Activated CD4-positive, alpha-beta memory T cell treated with anti-CD3 and anti-CD28 coated beads for 36 hours (primary cell): Measurements from ENCODE around the gene IRF1. TPM values are rescaled to one million over a fixed set of nuclear protein-coding genes. Genes with fewer than 3 reads are reported as not detected.
A peak's percentile ranks its signal among the peaks of the same experiment; 100 is the strongest.

ENCODE experiments used
- CTCF ChIA-PET: fragments of 350-600 bp; sonication (Branson Sonifier 250); formaldehyde crosslinking; loops from one replicate; lab custom pipeline; 2021; ENCODE audit warnings: antibody characterized with exemption, inconsistent platforms; lab: Charles Lee
- POLR2A ChIA-PET: fragments of 350-600 bp; sonication (Branson Sonifier 250); formaldehyde crosslinking; loops from one replicate; lab custom pipeline; 2021; ENCODE audit warnings: antibody characterized with exemption; lab: Charles Lee
- DNase-seq: peaks from one replicate; pipeline ENCODE4 v3.0.0-alpha.2; 2020
- H3K27ac Mint-ChIP-seq: one replicate; pipeline ENCODE4 v1.8.0; 2021; ENCODE audit warnings: mixed read lengths
- H3K27me3 Mint-ChIP-seq: one replicate; pipeline ENCODE4 v1.8.0; 2021; ENCODE audit warnings: mixed read lengths
- H3K36me3 Mint-ChIP-seq: one replicate; pipeline ENCODE4 v1.8.0; 2021; ENCODE audit warnings: mixed read lengths
- H3K4me1 Mint-ChIP-seq: one replicate; pipeline ENCODE4 v1.8.0; 2021; ENCODE audit warnings: low read depth, mixed read lengths
- H3K4me3 Mint-ChIP-seq: one replicate; pipeline ENCODE4 v1.8.0; 2021; ENCODE audit warnings: mild to moderate bottlenecking, mixed read lengths
- H3K9me3 Mint-ChIP-seq: one replicate; pipeline ENCODE4 v1.8.0; 2021; ENCODE audit warnings: mixed read lengths
- intact Hi-C: fragments of 100-400 bp; cut with micrococcal nuclease; formaldehyde crosslinking; loops from one replicate; pipeline ENCODE4 v1.15.1; 2023
- total RNA-seq, 2 experiments: library from RNA; stranded (reverse); gene quantifications; one replicate each; pipeline ENCODE4 v1.2.3, GENCODE V29; 2021

The IRF1 gene
- total RNA-seq, 2 experiments from 2014 or later: 104 to 106 TPM

DNA sequence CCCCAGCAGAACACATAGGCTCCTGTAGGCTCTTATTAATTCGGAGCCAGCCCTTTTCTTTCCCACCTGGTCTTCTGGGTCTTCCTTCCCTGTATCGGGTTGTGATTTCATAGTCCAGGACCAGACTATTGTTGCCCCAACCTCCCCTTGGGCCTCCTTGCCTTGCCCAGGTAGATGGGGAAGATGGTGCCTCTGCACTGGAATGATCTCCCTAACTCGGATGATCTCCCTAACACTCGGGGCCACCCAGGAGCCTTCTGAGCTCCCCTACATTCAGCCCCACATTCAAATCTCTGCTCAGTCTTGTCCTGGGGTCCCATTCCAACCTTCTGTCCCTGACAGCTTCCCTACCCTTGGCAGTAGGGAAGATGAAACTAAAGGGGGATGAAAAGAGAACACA, 2.7 kb upstream of the IRF1 start:
- DNase-seq: no peak
- CTCF ChIA-PET: interaction anchor here (0.7 kb wide), 2 partner anchors 9 to 75 kb away, joined by 3 read pairs; no protein-coding TSS in a partner anchor
- Mint-ChIP-seq H3K4me3 (no peak overlapping the region), H3K4me1 (peaks cover 51% of the 10 kb centered on the region), H3K9me3 (no peaks in the 10 kb centered on the region), H3K27ac (peak overlapping the region; percentile 98), H3K27me3 (no peaks in the 10 kb centered on the region), H3K36me3 (peaks cover 21% of the 10 kb centered on the region)
- intact Hi-C loops: loop anchor here (10.0 kb wide), 2 partner anchors 858 to 948 kb away; partner anchors contain the start of gene RAPGEF6
- POLR2A ChIA-PET: interaction anchor here (0.6 to 7.1 kb wide), 4 partner anchors 9 to 82 kb away, joined by 3 to 101 read pairs (median 4); no protein-coding TSS in a partner anchor

DNA sequence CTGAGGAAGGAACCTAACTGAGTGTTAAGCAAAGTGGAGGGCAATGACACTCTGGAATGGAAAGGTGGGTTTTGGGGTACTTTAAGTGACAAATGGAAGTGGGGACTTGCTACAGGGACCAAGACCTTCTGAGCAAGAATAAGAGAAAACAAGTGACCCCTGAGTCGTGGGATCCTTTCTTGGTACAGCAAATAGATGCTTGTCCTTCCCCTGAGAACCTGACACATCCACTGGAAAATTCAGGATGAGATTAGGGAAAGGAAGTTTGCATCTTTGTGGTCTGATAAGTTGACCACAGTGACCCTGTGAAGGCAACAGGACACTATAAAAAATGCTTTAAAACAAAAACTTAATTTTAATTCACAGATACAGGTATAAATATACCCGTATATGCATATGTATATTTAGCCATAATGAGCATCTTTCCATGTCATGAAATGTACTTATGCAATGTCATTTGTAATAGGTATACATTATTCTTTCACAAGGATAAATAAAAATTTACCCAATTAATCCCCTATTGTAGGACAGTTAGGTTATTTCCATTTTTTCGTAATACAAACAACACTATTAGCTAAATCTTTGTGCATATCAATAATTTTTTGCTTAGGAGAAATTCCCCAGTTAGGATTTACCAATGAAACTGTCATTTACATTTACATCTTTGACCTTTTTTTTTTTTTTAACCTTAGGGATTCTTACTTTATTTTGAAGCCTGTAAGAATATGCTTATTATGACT, 2.0 kb upstream of the IRF1 start:
- Mint-ChIP-seq H3K4me3 (peak overlapping the region; percentile 84), H3K27me3 (no peaks in the 10 kb centered on the region), H3K9me3 (no peaks in the 10 kb centered on the region), H3K27ac (peak overlapping the region; percentile 99), H3K36me3 (peaks cover 28% of the 10 kb centered on the region), H3K4me1 (peaks cover 53% of the 10 kb centered on the region)
- ChIA-PET CTCF (interaction anchor here (0.6 to 7.0 kb wide), 8 partner anchors 8 to 82 kb away, joined by 3 to 40 read pairs (median 6); no protein-coding TSS in a partner anchor), POLR2A (interaction anchor here (0.6 to 15.2 kb wide), 9 partner anchors 6 to 82 kb away, joined by 3 to 361 read pairs (median 94); no protein-coding TSS in a partner anchor)
- no peak for DNase-seq
- intact Hi-C loops: loop anchor here (10.0 kb wide), 2 partner anchors 858 to 948 kb away; partner anchors contain the start of gene RAPGEF6

DNA sequence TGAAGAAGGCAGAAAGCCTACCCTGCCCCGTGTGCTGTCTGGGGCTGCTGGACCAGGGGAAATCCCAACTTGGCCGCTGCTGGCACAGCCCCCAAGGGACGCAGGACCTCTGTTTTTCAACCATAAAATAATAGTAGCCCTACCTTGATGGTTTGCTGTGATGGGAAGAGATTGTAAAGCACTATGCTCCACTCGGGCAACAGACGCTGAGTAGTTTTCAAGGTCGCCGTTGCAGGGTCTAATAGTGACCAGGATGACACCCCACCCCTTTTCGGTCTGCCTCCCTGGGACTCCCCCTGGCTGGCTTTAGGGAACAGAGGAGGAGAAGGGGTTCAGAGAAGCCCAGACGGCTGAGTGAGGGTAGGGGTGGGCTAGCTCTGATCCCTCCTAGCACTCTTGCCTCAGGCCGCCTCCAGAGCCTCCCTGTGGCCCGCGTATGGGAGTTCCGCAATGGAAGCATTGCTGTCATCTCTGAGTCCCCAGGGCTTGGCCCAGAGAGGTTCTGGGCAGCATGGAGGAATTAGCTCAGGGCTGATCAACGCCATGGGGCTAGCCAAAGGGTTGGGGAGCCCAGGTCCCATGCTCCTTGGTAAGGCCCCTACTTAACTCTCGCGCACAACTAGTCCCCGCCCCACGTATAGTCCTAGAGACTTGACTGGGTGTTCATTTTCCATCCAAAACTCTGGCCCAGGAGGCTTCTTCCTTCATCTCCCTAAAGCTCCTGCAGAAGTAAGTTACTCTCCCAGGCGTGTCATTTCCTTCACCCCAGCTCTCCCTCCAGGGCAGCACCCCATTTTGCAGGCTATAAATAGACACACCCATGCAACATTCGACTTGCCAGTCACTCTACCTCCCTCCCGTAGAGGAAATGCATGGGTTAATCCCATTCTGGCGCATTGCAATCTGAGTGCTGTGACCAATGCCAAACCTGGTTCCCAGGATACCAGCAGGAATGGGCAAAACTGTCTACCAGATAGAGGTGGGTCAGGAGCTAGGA, 1.1 kb upstream of the IRF1 start:
- peak; percentile 58 for DNase-seq
- intact Hi-C loops: loop anchor here (10.0 kb wide), 2 partner anchors 857 to 947 kb away; partner anchors contain the start of gene RAPGEF6
- Mint-ChIP-seq H3K27me3 (no peaks in the 10 kb centered on the region), H3K9me3 (no peaks in the 10 kb centered on the region), H3K27ac (peak overlapping the region; percentile 99), H3K4me1 (peaks cover 57% of the 10 kb centered on the region), H3K4me3 (peak overlapping the region; percentile 84), H3K36me3 (peaks cover 37% of the 10 kb centered on the region)
- POLR2A ChIA-PET: interaction anchor here (1.0 to 15.2 kb wide), 16 partner anchors 6 to 246 kb away, joined by 3 to 361 read pairs (median 14); no protein-coding TSS in a partner anchor
- CTCF ChIA-PET: interaction anchor here (1.0 to 7.0 kb wide), 12 partner anchors 9 to 253 kb away, joined by 3 to 40 read pairs (median 10); no protein-coding TSS in a partner anchor

DNA sequence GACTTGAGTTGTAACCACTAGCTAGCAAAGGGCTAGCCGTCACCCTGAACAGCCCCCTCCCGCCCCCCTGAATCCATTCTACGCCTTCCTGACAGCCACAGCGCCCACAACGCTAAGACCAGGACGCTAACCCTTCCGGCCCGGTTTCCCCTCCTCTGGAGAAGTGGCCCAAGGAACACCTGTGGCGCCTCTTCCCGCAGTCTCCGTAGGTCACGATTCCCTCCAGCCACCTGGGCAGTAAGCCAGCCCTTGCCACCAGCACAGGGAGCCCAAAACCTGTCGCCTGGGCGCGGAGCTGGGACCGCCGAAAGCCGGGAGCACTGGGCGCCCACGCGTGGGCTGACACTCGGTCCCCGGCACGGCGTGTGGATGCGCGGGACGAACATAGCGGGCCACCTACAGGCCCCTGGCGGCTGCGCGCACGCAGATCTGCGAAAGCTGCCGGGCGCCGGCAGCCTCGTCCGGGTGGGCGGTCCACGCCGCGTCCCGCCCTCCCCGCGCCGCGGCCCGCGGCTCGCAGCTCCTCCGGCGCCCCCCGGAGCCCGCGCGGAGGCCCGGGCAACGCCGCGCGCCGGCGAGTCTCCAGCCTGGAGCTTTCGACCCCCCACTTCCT, 596 bp downstream of the IRF1 start:
- CTCF ChIA-PET: interaction anchor here (0.6 to 7.0 kb wide), 17 partner anchors 10 to 196 kb away, joined by 3 to 40 read pairs (median 9); partner anchors contain the start of gene SLC22A4
- Mint-ChIP-seq H3K27ac (peak overlapping the region; percentile 99), H3K36me3 (peaks cover 54% of the 10 kb centered on the region), H3K27me3 (no peaks in the 10 kb centered on the region), H3K4me3 (peak overlapping the region; percentile 93), H3K9me3 (no peaks in the 10 kb centered on the region), H3K4me1 (peaks cover 66% of the 10 kb centered on the region)
- intact Hi-C loops: loop anchor here (1.0 to 10.0 kb wide), 3 partner anchors 65 to 945 kb away; partner anchors contain the start of gene RAPGEF6
- POLR2A ChIA-PET: interaction anchor here (1.0 to 15.2 kb wide), 23 partner anchors 8 to 417 kb away, joined by 3 to 361 read pairs (median 6); partner anchors contain the start of gene CSF2
- DNase-seq: peak; percentile 60

DNA sequence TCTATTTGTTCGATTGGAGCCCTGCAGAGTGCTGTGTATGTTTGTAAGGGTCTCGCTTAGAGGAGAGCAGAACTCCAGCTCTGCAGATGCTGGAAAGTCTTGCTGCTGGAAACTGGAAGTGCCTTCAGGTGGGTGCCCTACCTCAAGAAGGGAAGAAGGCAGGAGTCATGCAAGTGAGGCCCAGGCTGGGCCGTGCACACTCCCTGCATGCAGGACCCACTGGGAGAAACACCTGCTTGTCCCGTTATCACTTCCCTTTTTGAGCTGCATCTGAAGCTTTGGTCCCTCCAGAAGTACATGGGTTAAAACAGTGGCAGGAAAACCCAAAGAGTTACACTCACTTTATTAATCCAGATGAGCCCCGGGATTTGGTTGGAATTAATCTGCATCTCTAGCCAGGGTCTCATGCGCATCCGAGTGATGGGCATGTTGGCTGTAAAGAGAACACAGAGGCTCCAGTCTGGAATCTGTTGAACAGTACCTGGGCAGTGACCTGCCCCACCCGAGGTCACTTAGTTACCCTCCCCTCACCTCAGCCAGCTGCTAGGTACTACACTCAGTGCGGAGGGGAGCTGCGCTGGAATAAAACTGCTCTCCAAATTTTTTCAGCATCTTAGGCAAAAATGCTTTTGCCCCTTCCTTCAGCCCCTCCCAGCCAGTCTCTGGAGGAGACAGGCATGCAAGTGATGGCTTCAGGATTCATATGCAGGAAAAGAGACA, 1.4 kb downstream of the IRF1 start:
- Mint-ChIP-seq H3K9me3 (no peaks in the 10 kb centered on the region), H3K4me3 (peak overlapping the region; percentile 93), H3K27ac (peak overlapping the region; percentile 96), H3K27me3 (no peaks in the 10 kb centered on the region), H3K4me1 (peaks cover 66% of the 10 kb centered on the region), H3K36me3 (peaks cover 61% of the 10 kb centered on the region)
- DNase-seq: peak; percentile 31
- intact Hi-C loops: no loop called here
- POLR2A ChIA-PET: interaction anchor here (0.9 to 15.2 kb wide), 16 partner anchors 9 to 152 kb away, joined by 3 to 361 read pairs (median 14); no protein-coding TSS in a partner anchor
- CTCF ChIA-PET: interaction anchor here (0.6 to 7.0 kb wide), 14 partner anchors 9 to 102 kb away, joined by 3 to 40 read pairs (median 8); no protein-coding TSS in a partner anchor

DNA sequence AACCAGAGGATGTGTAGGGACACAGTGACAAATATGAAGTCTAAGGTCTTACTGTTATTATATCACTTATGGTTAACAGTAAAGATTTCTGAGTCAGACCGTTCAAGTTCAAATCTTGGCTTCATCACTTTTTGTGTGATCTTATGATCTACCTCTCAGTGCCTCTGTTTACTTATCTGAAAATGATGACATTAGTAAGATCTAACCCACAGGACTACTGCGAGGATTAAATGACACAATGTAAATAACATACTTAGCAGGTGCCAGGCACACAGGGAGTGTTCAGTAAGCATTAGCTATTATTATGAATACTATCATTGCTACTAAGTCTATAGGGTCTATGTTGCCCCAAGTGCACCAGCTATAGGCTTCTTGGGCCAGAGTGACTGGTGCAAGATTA, 2.0 kb downstream of the IRF1 start:
- peaks cover 67% of the 10 kb centered on the region for H3K36me3 Mint-ChIP-seq
- H3K27me3 Mint-ChIP-seq: no peaks in the 10 kb centered on the region
- peaks cover 66% of the 10 kb centered on the region for H3K4me1 Mint-ChIP-seq
- intact Hi-C loops: loop anchor here (1.0 kb wide), 1 partner anchor 32 kb away; no protein-coding TSS in a partner anchor
- peak overlapping the region; percentile 93 for H3K4me3 Mint-ChIP-seq
- H3K27ac Mint-ChIP-seq: peak overlapping the region; percentile 96
- DNase-seq: no peak
- ChIA-PET CTCF (interaction anchor here (0.5 to 7.0 kb wide), 11 partner anchors 9 to 101 kb away, joined by 3 to 40 read pairs (median 5); no protein-coding TSS in a partner anchor), POLR2A (interaction anchor here (0.9 to 15.2 kb wide), 12 partner anchors 10 to 153 kb away, joined by 3 to 361 read pairs (median 46); partner anchors contain the start of gene SLC22A5)
- no peaks in the 10 kb centered on the region for H3K9me3 Mint-ChIP-seq

DNA sequence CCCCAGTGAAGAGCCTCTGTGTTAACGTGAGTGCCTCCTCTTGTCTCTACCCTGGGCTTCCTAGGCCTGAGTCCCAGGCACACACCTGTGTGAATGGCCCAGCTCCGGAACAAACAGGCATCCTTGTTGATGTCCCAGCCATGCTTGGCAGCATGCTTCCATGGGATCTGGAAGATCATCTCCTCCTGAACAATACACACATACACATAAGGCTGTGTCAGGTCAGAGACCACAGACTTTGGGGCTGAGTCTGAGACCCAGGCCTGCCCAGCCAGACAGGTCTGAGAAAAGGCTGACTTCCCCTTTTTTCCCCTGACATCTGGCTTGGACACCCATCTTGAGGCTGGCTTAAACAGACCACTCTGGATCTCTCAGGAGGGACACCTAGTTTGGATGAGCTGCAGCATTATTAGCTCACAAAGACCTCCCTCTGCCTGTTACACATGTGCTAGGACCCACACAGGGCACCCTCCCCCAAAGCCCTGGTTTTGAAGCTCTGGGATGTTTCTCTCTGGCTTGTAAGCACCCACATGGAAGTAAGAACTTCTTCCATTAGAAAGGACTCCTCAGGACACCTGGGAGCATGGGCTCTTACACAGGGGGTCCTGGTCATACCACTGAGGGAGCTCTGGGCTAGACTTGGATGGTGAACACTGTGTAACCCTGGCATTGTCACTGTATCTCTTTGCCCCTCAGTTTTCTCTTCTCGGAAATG, 2.6 kb downstream of the IRF1 start:
- CTCF ChIA-PET: interaction anchor here (0.5 to 7.0 kb wide), 11 partner anchors 8 to 101 kb away, joined by 3 to 40 read pairs (median 5); no protein-coding TSS in a partner anchor
- intact Hi-C loops: loop anchor here (1.0 kb wide), 1 partner anchor 32 kb away; no protein-coding TSS in a partner anchor
- peaks cover 62% of the 10 kb centered on the region for H3K4me1 Mint-ChIP-seq

DNA sequence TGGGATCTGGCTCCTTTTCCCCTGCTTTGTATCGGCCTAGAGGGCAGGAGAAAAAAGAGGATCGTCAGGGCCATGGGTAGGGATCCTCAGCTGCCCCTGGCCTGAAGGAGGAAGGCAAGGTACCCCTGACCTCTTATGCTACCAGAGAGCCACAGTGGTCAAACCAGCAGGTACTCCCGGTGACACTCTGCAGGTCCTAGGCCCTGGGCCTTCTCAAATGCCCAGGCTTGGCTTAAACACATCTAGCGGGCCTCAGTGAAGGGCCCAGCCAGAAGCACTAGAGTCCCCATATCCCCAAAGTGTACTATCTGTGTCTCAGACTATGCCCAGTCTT, 3.5 kb downstream of the IRF1 start:
- DNase-seq: no peak
- ChIA-PET CTCF (interaction anchor here (0.7 to 7.0 kb wide), 5 partner anchors 13 to 76 kb away, joined by 3 to 40 read pairs (median 5); no protein-coding TSS in a partner anchor), POLR2A (interaction anchor here (3.3 to 15.2 kb wide), 7 partner anchors 11 to 76 kb away, joined by 11 to 361 read pairs (median 101); no protein-coding TSS in a partner anchor)
- H3K9me3 Mint-ChIP-seq: no peaks in the 10 kb centered on the region
- no peaks in the 10 kb centered on the region for H3K27me3 Mint-ChIP-seq
- peaks cover 76% of the 10 kb centered on the region for H3K36me3 Mint-ChIP-seq
- H3K4me1 Mint-ChIP-seq: peaks cover 57% of the 10 kb centered on the region
- H3K27ac Mint-ChIP-seq: peak overlapping the region; percentile 96
- peak overlapping the region; percentile 93 for H3K4me3 Mint-ChIP-seq
- intact Hi-C loops: no loop called here

More for the DNA sequence above, 2.6 kb downstream of the IRF1 start:
- H3K27me3 Mint-ChIP-seq: no peaks in the 10 kb centered on the region
- peak overlapping the region; percentile 93 for H3K4me3 Mint-ChIP-seq
- H3K27ac Mint-ChIP-seq: peak overlapping the region; percentile 96
- H3K9me3 Mint-ChIP-seq: no peaks in the 10 kb centered on the region
- peak; percentile 12 for DNase-seq
- peaks cover 73% of the 10 kb centered on the region for H3K36me3 Mint-ChIP-seq
- POLR2A ChIA-PET: interaction anchor here (0.9 to 15.2 kb wide), 11 partner anchors 10 to 154 kb away, joined by 3 to 361 read pairs (median 76); partner anchors contain the start of gene SLC22A5

DNA sequence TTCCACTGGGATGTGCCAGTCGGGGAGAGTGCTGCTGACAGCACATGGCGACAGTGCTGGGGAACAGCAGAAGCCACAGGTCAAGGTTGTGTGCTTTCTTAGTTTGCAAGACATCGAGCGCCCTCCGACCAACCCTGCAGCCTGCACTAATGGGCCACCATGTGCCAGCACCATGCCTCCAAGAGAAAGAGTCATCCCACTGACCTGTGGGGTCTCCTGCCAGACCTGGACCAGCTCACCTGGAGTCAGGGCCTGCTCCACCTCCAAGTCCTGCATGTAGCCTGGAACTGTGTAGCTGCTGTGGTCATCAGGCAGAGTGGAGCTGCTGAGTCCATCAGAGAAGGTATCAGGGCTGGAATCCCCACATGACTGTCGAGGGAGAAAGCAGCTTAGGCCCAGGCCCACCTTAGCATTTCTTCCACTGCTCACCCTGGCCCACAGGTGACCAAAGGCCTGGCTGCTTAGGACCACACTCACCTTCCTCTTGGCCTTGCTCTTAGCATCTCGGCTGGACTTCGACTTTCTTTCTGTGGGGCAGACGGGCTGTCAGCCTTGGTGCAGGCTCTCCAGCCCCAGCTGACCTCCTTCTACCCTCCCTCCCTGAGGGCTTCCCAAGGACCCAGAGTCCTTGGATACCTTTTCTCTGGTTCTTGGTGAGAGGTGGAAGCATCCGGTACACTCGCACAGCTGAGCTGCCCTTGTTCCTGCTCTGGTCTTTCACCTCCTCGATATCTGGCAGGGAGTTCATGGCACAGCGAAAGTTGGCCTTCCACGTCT, 4.1 kb downstream of the IRF1 start:
- ChIA-PET POLR2A (interaction anchor here (3.3 to 15.2 kb wide), 7 partner anchors 11 to 75 kb away, joined by 11 to 361 read pairs (median 101); no protein-coding TSS in a partner anchor), CTCF (interaction anchor here (0.7 to 7.0 kb wide), 5 partner anchors 14 to 75 kb away, joined by 3 to 40 read pairs (median 5); no protein-coding TSS in a partner anchor)
- no peaks in the 10 kb centered on the region for H3K9me3 Mint-ChIP-seq
- H3K36me3 Mint-ChIP-seq: peaks cover 76% of the 10 kb centered on the region
- peak overlapping the region; percentile 96 for H3K27ac Mint-ChIP-seq
- H3K4me3 Mint-ChIP-seq: peak overlapping the region; percentile 93
- DNase-seq: peak; percentile 9
- intact Hi-C loops: no loop called here
- peaks cover 54% of the 10 kb centered on the region for H3K4me1 Mint-ChIP-seq
- H3K27me3 Mint-ChIP-seq: no peaks in the 10 kb centered on the region
